Naive B cell (primary cell): Measurements from ENCODE around the gene ZC3H10. TPM values are rescaled to one million over a fixed set of nuclear protein-coding genes. Genes with fewer than 3 reads are reported as not detected.
"Not testable (repeated sequence)": the region's sequence is repeated elsewhere in the genome, so short reads cannot be mapped to it uniquely, and the experiment has no call there.

Experiments used
- ATAC-seq, 2 donors: fragments of 150-1000 bp; cut with Tn5 transposase; 2 replicates each; pipeline ENCODE4 v1.10.0; 2021; ENCODE audit warnings: low read depth in 2 of 2, mild to moderate bottlenecking in 2 of 2, moderate library complexity in 2 of 2
- DNase-seq: peaks from one replicate; pipeline ENCODE4 v3.0.0; 2022
- H3K27ac Mint-ChIP-seq, 6 donors: one replicate each; pipeline ENCODE4 v1.8.0; 2020 to 2022; ENCODE audit warnings: mild to moderate bottlenecking in 6 of 6, mixed read lengths in 6 of 6, moderate library complexity in 5 of 6, inconsistent platforms in 2 of 6
- H3K27me3 Mint-ChIP-seq, 3 donors: one replicate each; pipeline ENCODE4 v1.8.0; 2021 to 2022; ENCODE audit warnings: mixed read lengths in 3 of 3, mild to moderate bottlenecking in 1 of 3
- H3K36me3 Mint-ChIP-seq, 2 donors: one replicate each; pipeline ENCODE4 v1.8.0; 2020 to 2022; ENCODE audit warnings: mixed read lengths in 2 of 2, inconsistent platforms in 1 of 2, mild to moderate bottlenecking in 1 of 2
- H3K4me1 Mint-ChIP-seq, 3 donors: one replicate each; pipeline ENCODE4 v1.8.0; 2020 to 2022; ENCODE audit warnings: mixed read lengths in 3 of 3, inconsistent platforms in 1 of 3, mild to moderate bottlenecking in 1 of 3, moderate library complexity in 1 of 3
- H3K4me3 Mint-ChIP-seq, 8 donors: one replicate each; pipeline ENCODE4 v1.8.0; 2020 to 2022; ENCODE audit warnings: mild to moderate bottlenecking in 8 of 8, mixed read lengths in 8 of 8, moderate library complexity in 8 of 8, inconsistent platforms in 2 of 8
- H3K9me3 Mint-ChIP-seq, 7 donors: one replicate each; pipeline ENCODE4 v1.8.0; 2020 to 2022; ENCODE audit warnings: mixed read lengths in 7 of 7, mild to moderate bottlenecking in 5 of 7, inconsistent platforms in 2 of 7, moderate library complexity in 1 of 7
- polyA plus RNA-seq, 6 donors: library from polyadenylated mRNA; unstranded; fragments of 300-500 nt; fragmentation: Illumina TruSeq; gene quantifications; one replicate each; pipeline ENCODE4 v1.2.3, GENCODE V29; 2021; ENCODE audit warnings: low read depth in 6 of 6

Gene ZC3H10
- 1 to 10 TPM; 1.0 to 7.8 (median 3.4) TPM for polyA plus RNA-seq

DNA sequence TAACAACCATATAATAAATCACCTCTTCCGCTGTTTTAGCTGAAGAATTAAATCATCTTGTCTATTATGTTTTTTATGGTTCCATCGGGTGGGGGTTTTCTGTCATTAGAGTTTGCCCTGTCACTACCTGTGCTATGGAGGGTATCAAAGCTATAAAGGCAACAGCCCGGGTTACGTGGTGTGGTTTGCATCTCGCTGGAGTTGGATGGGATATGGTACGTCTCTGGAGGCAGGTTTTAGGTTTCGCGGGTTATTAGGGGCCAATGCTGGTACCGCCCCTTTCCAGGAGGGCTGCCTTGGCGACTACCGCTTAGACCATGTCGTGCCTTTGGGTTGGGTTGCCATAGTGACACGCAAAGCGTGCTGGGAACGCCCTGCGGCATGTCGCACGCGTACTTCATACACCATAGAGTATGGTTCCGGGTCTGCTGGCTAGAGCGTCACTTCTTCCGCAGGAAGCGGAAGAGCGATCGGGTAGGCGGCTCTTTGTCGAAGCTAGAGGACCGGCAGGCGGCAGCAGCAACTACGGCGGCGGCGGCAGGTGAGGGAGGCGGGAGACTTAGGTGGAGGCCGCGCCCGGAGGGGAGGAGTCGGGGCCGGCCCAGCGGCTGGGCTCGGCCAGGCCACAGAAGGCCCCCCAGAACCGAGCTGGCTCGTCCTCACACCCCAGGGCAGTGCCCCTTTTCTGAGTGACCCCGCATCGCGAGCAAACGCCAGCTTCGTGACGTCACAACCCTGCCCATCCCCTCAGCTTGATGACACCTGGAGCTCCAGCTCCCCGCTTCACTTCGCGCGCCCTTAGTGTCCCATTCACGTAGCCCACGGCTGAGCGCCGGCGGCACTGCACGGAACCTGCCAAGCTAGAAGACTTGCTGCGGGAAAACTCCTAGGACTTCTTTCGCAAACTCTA lies at the start of gene ZC3H10:
Gene ZC3H10 (plus strand): TSS at position 489 of the 910 bp plus-strand sequence. CDS start 2,297 bp downstream, outside the sequence.
- Mint-ChIP-seq H3K27me3 (no peaks in the 10 kb centered on the region), H3K4me3 (peak within 1 kb of the TSS; percentile 89 to 99 (median 95)), H3K36me3 (peaks cover 9 to 23% of the 10 kb centered on the region in 2 donors), H3K9me3 (no peaks in the 10 kb centered on the region), H3K27ac (peak within 1 kb of the TSS; percentile 96 to 100 (median 99)), H3K4me1 (peaks cover 32 to 48% (median 43%) of the 10 kb centered on the region in 3 donors)
- ATAC-seq (peak; percentile 77 to 81), DNase-seq (peak; percentile 97)

- H3K4me3 Mint-ChIP-seq: no peak overlapping the region
- no peak overlapping the region for H3K27ac Mint-ChIP-seq
- no peaks in the 10 kb centered on the region for H3K9me3 Mint-ChIP-seq
- no peaks in the 10 kb centered on the region for H3K36me3 Mint-ChIP-seq
- ATAC-seq (no peak), DNase-seq (no peak)
- no peaks in the 10 kb centered on the region for H3K4me1 Mint-ChIP-seq
- peaks cover 0 to 13% (median 5%) of the 10 kb centered on the region in 3 donors for H3K27me3 Mint-ChIP-seq
These were observed 46.4 kb upstream of the ZC3H10 start for GRCh38 chr12:56071648-56072047.

DNA sequence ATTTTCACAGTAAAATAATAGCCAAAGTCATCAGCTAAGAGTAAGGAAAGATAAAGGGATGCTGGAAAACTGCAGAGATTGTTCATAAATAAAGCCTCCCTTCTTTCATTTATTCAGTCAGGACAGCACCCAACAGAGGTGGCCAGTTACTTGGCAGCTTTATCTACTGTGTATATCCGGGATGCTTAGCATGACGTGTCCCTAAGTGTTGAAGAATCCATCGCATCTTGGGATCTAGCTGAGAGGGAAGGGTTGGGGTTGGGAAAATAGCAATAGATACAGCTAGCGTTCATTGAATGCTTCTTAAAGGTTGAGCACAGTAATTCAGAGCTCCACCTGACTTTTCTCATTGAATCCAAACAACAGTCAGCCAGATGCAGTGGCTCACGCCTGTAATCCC lies 43.7 kb upstream of the ZC3H10 start:
- Mint-ChIP-seq H3K36me3 (no peaks in the 10 kb centered on the region), H3K27ac (no peak overlapping the region), H3K9me3 (no peaks in the 10 kb centered on the region), H3K4me3 (no peak overlapping the region), H3K4me1 (no peaks in the 10 kb centered on the region), H3K27me3 (peaks cover 0 to 13% (median 13%) of the 10 kb centered on the region in 3 donors)
- no peak for ATAC-seq
- DNase-seq: no peak

DNA sequence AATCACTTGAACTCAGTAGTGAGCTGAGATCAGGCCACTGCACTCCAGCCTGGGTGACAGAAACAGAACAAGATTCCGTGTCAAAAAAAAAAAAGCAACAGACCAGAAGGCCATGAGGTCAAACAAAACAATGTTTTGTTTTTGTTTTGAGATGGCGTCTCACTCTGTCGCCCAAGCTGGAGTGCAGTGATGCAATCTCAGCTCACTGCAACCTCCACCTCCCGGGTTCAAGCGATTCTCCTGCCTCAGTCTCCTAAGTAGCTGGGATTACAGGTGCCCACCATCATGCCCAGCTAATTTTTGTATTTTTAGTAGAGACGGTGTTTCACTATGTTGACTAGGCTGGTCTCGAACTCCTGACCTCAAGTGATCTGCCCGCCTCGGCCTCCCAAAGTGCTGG lies 40.1 kb upstream of the ZC3H10 start:
- ATAC-seq, H3K36me3 Mint-ChIP-seq, H3K9me3 Mint-ChIP-seq, DNase-seq, H3K4me1 Mint-ChIP-seq, H3K27ac Mint-ChIP-seq: not testable (repeated sequence)
- Mint-ChIP-seq H3K4me3 (peak overlapping the region in 5 of 8 donors; percentile 62 to 89 (median 85)), H3K27me3 (peaks cover 20 to 36% (median 23%) of the 10 kb centered on the region in 3 donors)

- peaks cover 21 to 36% (median 23%) of the 10 kb centered on the region in 3 donors for H3K27me3 Mint-ChIP-seq
- no peaks in the 10 kb centered on the region for H3K9me3 Mint-ChIP-seq
- ATAC-seq (no peak), DNase-seq (no peak)
- H3K4me3 Mint-ChIP-seq: peak overlapping the region in 7 of 8 donors; percentile 78 to 90 (median 85)
- H3K27ac Mint-ChIP-seq: no peak overlapping the region
- no peaks in the 10 kb centered on the region for H3K36me3 Mint-ChIP-seq
- H3K4me1 Mint-ChIP-seq: peaks cover 5 to 8% (median 5%) of the 10 kb centered on the region in 3 donors
These were observed 39.6 kb upstream of the ZC3H10 start for GRCh38 chr12:56078427-56078826.

GRCh38 chr12:56078931-56079722 lies 38.9 kb upstream of the ZC3H10 start:
- H3K4me1 Mint-ChIP-seq: peaks cover 5 to 8% (median 5%) of the 10 kb centered on the region in 3 donors
- peaks cover 28 to 42% (median 28%) of the 10 kb centered on the region in 3 donors for H3K27me3 Mint-ChIP-seq
- DNase-seq (peak; percentile 49), ATAC-seq (peak; percentile 80 to 82)
- no peaks in the 10 kb centered on the region for H3K9me3 Mint-ChIP-seq
- peak overlapping the region; percentile 78 to 91 (median 88) for H3K4me3 Mint-ChIP-seq
- H3K36me3 Mint-ChIP-seq: no peaks in the 10 kb centered on the region
- peak overlapping the region in 2 of 6 donors; percentile 30 to 44 for H3K27ac Mint-ChIP-seq

GRCh38 chr12:56079723-56080555 lies 38.1 kb upstream of the ZC3H10 start, which contains the start of gene ERBB3:
TSS of gene ERBB3 (plus strand) at chr12:56080165. CDS start at chr12:56080301, 136 bp downstream.
- Mint-ChIP-seq H3K27me3 (peaks cover 28 to 47% (median 29%) of the 10 kb centered on the region in 3 donors), H3K27ac (peak within 1 kb of the TSS in 2 of 6 donors; percentile 30 to 44), H3K9me3 (no peaks in the 10 kb centered on the region), H3K4me1 (peaks cover 5 to 8% (median 5%) of the 10 kb centered on the region in 3 donors), H3K36me3 (no peaks in the 10 kb centered on the region), H3K4me3 (peak within 1 kb of the TSS; percentile 78 to 91 (median 88))
- peak; percentile 56 to 58 for ATAC-seq
- DNase-seq: peak; percentile 27

- ATAC-seq (no peak), DNase-seq (no peak)
- H3K9me3 Mint-ChIP-seq: no peaks in the 10 kb centered on the region
- H3K27me3 Mint-ChIP-seq: peaks cover 28 to 51% (median 32%) of the 10 kb centered on the region in 3 donors
- H3K4me1 Mint-ChIP-seq: peaks cover 5 to 8% (median 5%) of the 10 kb centered on the region in 3 donors
- no peaks in the 10 kb centered on the region for H3K36me3 Mint-ChIP-seq
- H3K27ac Mint-ChIP-seq: no peak overlapping the region
- peak overlapping the region; percentile 78 to 91 (median 88) for H3K4me3 Mint-ChIP-seq
These were observed 37.4 kb upstream of the ZC3H10 start for GRCh38 chr12:56080556-56081138.

- no peak overlapping the region for H3K27ac Mint-ChIP-seq
- peaks cover 5 to 8% (median 5%) of the 10 kb centered on the region in 3 donors for H3K4me1 Mint-ChIP-seq
- H3K4me3 Mint-ChIP-seq: peak overlapping the region in 5 of 8 donors; percentile 52 to 83 (median 77)
- H3K9me3 Mint-ChIP-seq: no peaks in the 10 kb centered on the region
- H3K36me3 Mint-ChIP-seq: no peaks in the 10 kb centered on the region
- peaks cover 28 to 51% (median 31%) of the 10 kb centered on the region in 3 donors for H3K27me3 Mint-ChIP-seq
- ATAC-seq: no peak
- DNase-seq: no peak
These were observed 36.4 kb upstream of the ZC3H10 start for GRCh38 chr12:56081393-56082347.

DNA sequence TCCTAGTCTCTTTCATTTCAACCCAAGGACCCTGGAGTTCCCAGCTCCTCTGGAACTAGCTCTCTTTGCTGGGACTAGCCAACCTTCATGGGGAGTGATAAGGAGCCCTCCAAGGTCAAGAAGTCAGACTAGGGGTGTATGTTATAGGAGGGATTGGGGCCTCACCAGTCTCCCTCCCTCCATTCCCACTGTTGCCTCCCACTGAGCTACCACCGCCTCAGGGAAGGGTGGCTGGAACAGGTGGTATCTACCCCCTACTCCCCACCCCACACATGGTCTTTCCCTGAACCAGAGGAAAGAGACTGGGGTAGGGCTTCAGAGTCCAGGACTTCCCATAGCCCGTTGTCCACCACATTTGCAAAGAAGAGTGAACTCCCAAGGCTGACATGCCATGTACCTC lies 35.7 kb upstream of the ZC3H10 start:
- Mint-ChIP-seq H3K4me1 (peaks cover 5 to 8% (median 5%) of the 10 kb centered on the region in 3 donors), H3K27me3 (peaks cover 28 to 51% (median 29%) of the 10 kb centered on the region in 3 donors)

DNA sequence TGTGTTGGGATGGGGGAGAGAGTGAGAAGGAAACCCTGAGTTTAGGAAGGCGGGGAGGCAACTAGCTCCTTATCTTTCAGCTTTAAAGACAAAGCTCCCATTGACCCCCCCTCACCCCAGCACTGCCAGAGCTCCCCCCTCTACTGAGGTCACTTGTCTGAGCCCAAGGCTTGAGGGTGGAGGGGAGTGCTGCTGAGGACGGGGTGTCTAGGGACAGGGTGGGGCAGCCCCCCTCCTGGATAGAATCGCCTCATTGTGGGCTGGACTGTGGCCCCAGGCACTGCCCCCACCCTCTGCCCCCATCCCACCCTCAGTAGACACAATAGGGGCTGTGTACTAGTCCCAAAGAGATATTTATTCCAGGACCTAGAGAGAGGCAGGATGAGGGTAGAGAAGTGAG lies 35.1 kb upstream of the ZC3H10 start:
- Mint-ChIP-seq H3K27me3 (peaks cover 28 to 51% (median 32%) of the 10 kb centered on the region in 3 donors), H3K4me1 (peaks cover 5 to 8% (median 5%) of the 10 kb centered on the region in 3 donors), H3K27ac (no peak overlapping the region), H3K36me3 (no peaks in the 10 kb centered on the region), H3K9me3 (no peaks in the 10 kb centered on the region), H3K4me3 (no peak overlapping the region)
- no peak for ATAC-seq
- DNase-seq: no peak

More for the DNA sequence above, 35.7 kb upstream of the ZC3H10 start:
- Mint-ChIP-seq H3K27ac (no peak overlapping the region), H3K9me3 (no peaks in the 10 kb centered on the region), H3K4me3 (peak overlapping the region in 1 of 8 donors; percentile 33), H3K36me3 (no peaks in the 10 kb centered on the region)
- ATAC-seq: no peak
- DNase-seq: no peak
